DND-41 (cell line): ENCODE measurements around the gene ACADVL.
"Not testable (repeated sequence)": the region's sequence is repeated elsewhere in the genome, so short reads cannot be mapped to it uniquely, and the experiment has no call there.

ENCODE experiments used
- ATAC-seq: fragments of 200-7000 bp; cut with Tn5 transposase; 3 replicates; pipeline ENCODE4 v1.9.1; 2021; ENCODE audit warnings: low read depth; ENCODE audit not compliant: insufficient read depth
- DNase-seq: peaks from one replicate; pipeline ENCODE4 v3.0.0-alpha.2; 2020
- H2AFZ ChIP-seq: 2 replicates; pipeline ENCODE4 v1.6.0; 2012; ENCODE audit warnings: low read depth, low read length
- H3K27ac ChIP-seq: 2 replicates; pipeline ENCODE4 v1.5.1; 2012; ENCODE audit warnings: low read length, inconsistent platforms
- H3K27me3 ChIP-seq: fragments of 200-600 bp; sonication (generic); 2 replicates; pipeline ENCODE4 v1.6.0; 2012; ENCODE audit warnings: low read length, mild to moderate bottlenecking, inconsistent platforms; ENCODE audit not compliant: insufficient read depth, poor library complexity
- H3K36me3 ChIP-seq: 2 replicates; pipeline ENCODE4 v1.5.1; 2012; ENCODE audit warnings: low read length, inconsistent platforms; ENCODE audit not compliant: insufficient read depth
- H3K4me1 ChIP-seq: 2 replicates; pipeline ENCODE4 v1.5.1; 2012; ENCODE audit warnings: mild to moderate bottlenecking, low read length; ENCODE audit not compliant: insufficient read depth
- H3K4me2 ChIP-seq: 2 replicates; pipeline ENCODE4 v1.6.0; 2012; ENCODE audit warnings: mild to moderate bottlenecking, moderate library complexity, low read length, inconsistent platforms; ENCODE audit not compliant: insufficient read depth
- H3K4me3 ChIP-seq, 2 experiments: fragments of 200-600 bp in 1 of 2; shearing (Covaris generic) in 1 of 2; 2 replicates each; pipeline ENCODE4 v1.5.1; 2012 to 2016; ENCODE audit warnings: inconsistent platforms in 2 of 2, low read length in 2 of 2, mild to moderate bottlenecking in 2 of 2, low read depth in 1 of 2, moderate library complexity in 1 of 2
- H3K79me2 ChIP-seq: 2 replicates; pipeline ENCODE4 v1.6.0; 2012; ENCODE audit warnings: low read length, inconsistent platforms; ENCODE audit not compliant: insufficient read depth
- H3K9ac ChIP-seq: 2 replicates; pipeline ENCODE4 v1.6.0; 2012; ENCODE audit warnings: low read depth, mild to moderate bottlenecking, inconsistent platforms, low read length, moderate library complexity
- H3K9me3 ChIP-seq: 2 replicates; pipeline ENCODE4 v1.5.1; 2012; ENCODE audit warnings: low read length, moderate library complexity, mild to moderate bottlenecking, inconsistent platforms; ENCODE audit not compliant: insufficient read depth, severe bottlenecking
- H4K20me1 ChIP-seq: 2 replicates; pipeline ENCODE4 v1.6.0; 2012; ENCODE audit warnings: low read length; ENCODE audit not compliant: insufficient read depth
- CTCF ChIP-seq: IDR thresholded peaks from 2 replicates; pipeline ENCODE4 v1.5.1; 2012; ENCODE audit warnings: borderline replicate concordance, low read length, moderate library complexity, mild to moderate bottlenecking; ENCODE audit not compliant: poor library complexity, severe bottlenecking; ENCODE audit errors: extremely low read depth
- EZH2 ChIP-seq: IDR thresholded peaks from 3 replicates; pipeline ENCODE4 v1.6.1; 2012; ENCODE audit warnings: borderline replicate concordance, low read depth, mild to moderate bottlenecking, moderate library complexity, low read length, inconsistent platforms; ENCODE audit not compliant: severe bottlenecking

ACADVL gene

GRCh38 chr17:7219812-7220592 is at the start of gene ACADVL, which contains the start of gene DLG4:
ACADVL (plus strand) TSS chr17:7219938; CDS start chr17:7219985, 47 bp downstream.
DLG4 (minus strand) TSS chr17:7219836.
- Histone ChIP-seq H3K79me2 (peaks cover 39% of the 10 kb centered on the region), H2AFZ (peak within 1 kb of the TSS; percentile 62), H3K9ac (peak within 1 kb of the TSS; percentile 89), H3K4me3 (peak within 1 kb of the TSS; percentile 67 to 85), H4K20me1 (peaks cover 35% of the 10 kb centered on the region), H3K9me3 (no peaks in the 10 kb centered on the region), H3K4me1 (peaks cover 68% of the 10 kb centered on the region), H3K27ac (peak within 1 kb of the TSS; percentile 91), H3K4me2 (peak within 1 kb of the TSS; percentile 88), H3K27me3 (no peaks in the 10 kb centered on the region), H3K36me3 (peaks cover 43% of the 10 kb centered on the region)
- ATAC-seq (peak; percentile 75), DNase-seq (peak; percentile 80)
- no peak for TF ChIP-seq CTCF
- TF ChIP-seq EZH2 = no peak

GRCh38 chr17:7172522-7173191 is 47.1 kb upstream of the ACADVL start:
- not testable (repeated sequence) for H3K27ac ChIP-seq, H3K27me3 ChIP-seq, H3K36me3 ChIP-seq, DNase-seq, H3K79me2 ChIP-seq, H3K9ac ChIP-seq, H3K4me2 ChIP-seq, ATAC-seq, H3K9me3 ChIP-seq, H3K4me1 ChIP-seq, H2AFZ ChIP-seq, H4K20me1 ChIP-seq, H3K4me3 ChIP-seq

GRCh38 chr17:7173687-7174602 is 45.8 kb upstream of the ACADVL start:
- H3K4me1 ChIP-seq = peaks cover 16% of the 10 kb centered on the region
- H3K79me2 ChIP-seq = no peaks in the 10 kb centered on the region
- no peaks in the 10 kb centered on the region for H3K36me3 ChIP-seq
- DNase-seq (no peak), ATAC-seq (no peak)
- TF ChIP-seq CTCF (no peak), EZH2 (no peak)
- H3K4me3 ChIP-seq = no peak overlapping the region
- no peak overlapping the region for H3K4me2 ChIP-seq
- H4K20me1 ChIP-seq = no peaks in the 10 kb centered on the region; the same call in 1 of the 2 replicates
- no peak overlapping the region for H3K27ac ChIP-seq
- H3K27me3 ChIP-seq = no peaks in the 10 kb centered on the region
- no peak overlapping the region for H2AFZ ChIP-seq
- no peaks in the 10 kb centered on the region for H3K9me3 ChIP-seq
- no peak overlapping the region for H3K9ac ChIP-seq
